IPS DF 6.9 (cell line): ENCODE results near the gene FIZ1.
A peak's percentile ranks its signal among the peaks of the same experiment; 100 is the strongest.

ENCODE experiments used
- DNase-seq: peaks from one replicate; pipeline ENCODE4 v3.0.0-alpha.2; 2013; ENCODE audit warnings: low read depth, low spot score
- H3K27ac ChIP-seq: one replicate; pipeline ENCODE4 v1.5.1; 2013; ENCODE audit warnings: low read length, control low read depth
- H3K27me3 ChIP-seq: 2 replicates; pipeline ENCODE4 v1.6.1; 2013; ENCODE audit warnings: mild to moderate bottlenecking, low read length; ENCODE audit not compliant: control insufficient read depth, insufficient read depth
- H3K36me3 ChIP-seq: 2 replicates; pipeline ENCODE4 v1.6.1; 2013; ENCODE audit warnings: low read length; ENCODE audit not compliant: control insufficient read depth, insufficient read depth
- H3K4me1 ChIP-seq: 2 replicates; pipeline ENCODE4 v1.6.1; 2013; ENCODE audit warnings: low read length; ENCODE audit not compliant: control insufficient read depth, insufficient read depth
- H3K4me3 ChIP-seq: 2 replicates; pipeline ENCODE4 v1.5.1; 2013; ENCODE audit warnings: mild to moderate bottlenecking, low read length
- H3K9me3 ChIP-seq: 2 replicates; pipeline ENCODE4 v1.6.1; 2013; ENCODE audit warnings: low read length, inconsistent platforms; ENCODE audit not compliant: control insufficient read depth, insufficient read depth
- WGBS: extraction: QIAGEN DNeasy Blood & Tissue Kit; methylation state at CpG from one replicate; pipeline ENCODE4 v1.1.7; 2013; ENCODE audit warnings: mixed read lengths, missing lambda C conversion rate; ENCODE audit not compliant: insufficient read length, insufficient coverage; 5-methylcytosine and 5-hydroxymethylcytosine counted together

The FIZ1 gene

DNA sequence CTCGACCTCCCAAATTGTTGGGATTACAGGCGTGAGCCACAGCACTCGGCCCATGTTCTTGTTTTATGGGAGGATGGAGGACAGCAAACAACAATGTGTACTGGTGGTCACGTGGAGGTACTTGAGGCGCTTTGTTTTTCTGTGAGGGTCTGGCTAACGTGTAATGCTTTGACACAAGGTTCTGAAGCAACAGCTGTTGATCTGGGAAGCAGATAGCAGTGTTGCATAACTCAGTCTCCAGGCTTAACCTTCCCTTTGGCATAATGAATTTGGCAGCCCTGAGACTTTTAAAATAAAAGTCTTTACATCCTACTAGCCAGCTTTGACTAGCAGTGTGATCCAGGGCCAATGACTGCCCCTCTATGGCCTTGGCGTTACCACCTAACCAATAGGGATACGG, 34.5 kb upstream of the FIZ1 start:
- Histone ChIP-seq H3K4me3 (no peak overlapping the region), H3K27ac (no peak overlapping the region), H3K9me3 (no peaks in the 10 kb centered on the region), H3K27me3 (no peaks in the 10 kb centered on the region), H3K36me3 (no peaks in the 10 kb centered on the region), H3K4me1 (peaks cover 2% of the 10 kb centered on the region; the same call in 1 of the 2 replicates)
- DNase-seq: no peak
- no CpG with 5 or more reads among the region's 8 CpGs for WGBS

DNA sequence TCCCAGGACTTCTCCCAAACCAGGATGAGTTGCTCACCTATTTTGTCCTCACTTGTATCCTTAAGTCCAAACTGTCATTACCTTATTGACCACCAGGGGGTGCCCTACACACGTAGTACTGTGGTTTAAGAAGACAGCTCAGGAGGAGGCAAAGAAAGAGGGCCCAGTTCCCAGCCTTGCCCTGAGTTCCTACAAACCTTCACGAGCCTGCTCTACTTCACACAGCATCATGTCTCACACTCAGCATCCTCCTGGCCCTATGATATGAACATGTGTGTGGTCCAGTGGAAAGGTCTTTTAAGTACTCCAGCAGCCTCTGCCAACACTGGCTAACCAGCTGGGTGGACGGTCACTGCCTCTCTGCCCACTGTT, 33.1 kb upstream of the FIZ1 start:
- no CpG with 5 or more reads among the region's 3 CpGs for WGBS
- peak; percentile 94 for DNase-seq
- H3K27me3 ChIP-seq: no peaks in the 10 kb centered on the region
- no peaks in the 10 kb centered on the region for H3K9me3 ChIP-seq
- no peak overlapping the region for H3K27ac ChIP-seq
- H3K4me3 ChIP-seq: no peak overlapping the region
- H3K36me3 ChIP-seq: no peaks in the 10 kb centered on the region
- H3K4me1 ChIP-seq: peaks cover 2% of the 10 kb centered on the region; the same call in 1 of the 2 replicates

- H3K27me3 ChIP-seq: no peaks in the 10 kb centered on the region
- no peak overlapping the region for H3K4me3 ChIP-seq
- H3K27ac ChIP-seq: no peak overlapping the region
- DNase-seq: no peak
- no peaks in the 10 kb centered on the region for H3K4me1 ChIP-seq
- H3K36me3 ChIP-seq: no peaks in the 10 kb centered on the region
- no CpG with 5 or more reads among the region's 11 CpGs for WGBS
- H3K9me3 ChIP-seq: no peaks in the 10 kb centered on the region
Measured at GRCh38 chr19:55626350-55626749, 27.0 kb upstream of the FIZ1 start.

DNA sequence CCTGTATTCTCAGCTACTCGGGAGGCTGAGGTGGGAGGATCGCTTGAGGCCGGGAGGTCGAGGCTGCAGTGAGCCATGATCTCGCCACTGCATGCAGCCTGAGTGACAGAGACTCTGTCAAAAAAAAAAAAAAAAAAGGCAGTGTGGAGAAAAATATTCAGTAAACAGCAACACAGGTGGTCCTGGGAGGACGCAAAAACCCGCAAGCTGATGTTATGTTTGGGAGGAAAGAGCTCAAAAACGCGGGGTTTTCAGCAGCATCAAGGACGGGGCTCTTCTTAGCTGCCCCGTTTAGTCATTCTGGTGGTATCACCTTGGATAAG, 25.6 kb upstream of the FIZ1 start:
- Histone ChIP-seq H3K27me3 (no peaks in the 10 kb centered on the region), H3K4me1 (no peaks in the 10 kb centered on the region), H3K36me3 (no peaks in the 10 kb centered on the region), H3K9me3 (no peaks in the 10 kb centered on the region), H3K4me3 (peak overlapping the region; percentile 28; the same call in 1 of the 2 replicates), H3K27ac (no peak overlapping the region)
- no peak for DNase-seq
- no CpG with 5 or more reads among the region's 11 CpGs for WGBS

GRCh38 chr19:55624109-55625003, 25.0 kb upstream of the FIZ1 start, which contains the start of gene ZNF784:
TSS of gene ZNF784 (minus strand) at chr19:55624566. CDS start at chr19:55624561, 5 bp downstream.
- Histone ChIP-seq H3K27ac (no peak within 1 kb of the TSS), H3K4me3 (peak within 1 kb of the TSS; percentile 99), H3K36me3 (no peaks in the 10 kb centered on the region), H3K9me3 (no peaks in the 10 kb centered on the region), H3K4me1 (no peaks in the 10 kb centered on the region), H3K27me3 (no peaks in the 10 kb centered on the region)
- DNase-seq: no peak
- WGBS: no CpG with 5 or more reads among the region's 56 CpGs

DNA sequence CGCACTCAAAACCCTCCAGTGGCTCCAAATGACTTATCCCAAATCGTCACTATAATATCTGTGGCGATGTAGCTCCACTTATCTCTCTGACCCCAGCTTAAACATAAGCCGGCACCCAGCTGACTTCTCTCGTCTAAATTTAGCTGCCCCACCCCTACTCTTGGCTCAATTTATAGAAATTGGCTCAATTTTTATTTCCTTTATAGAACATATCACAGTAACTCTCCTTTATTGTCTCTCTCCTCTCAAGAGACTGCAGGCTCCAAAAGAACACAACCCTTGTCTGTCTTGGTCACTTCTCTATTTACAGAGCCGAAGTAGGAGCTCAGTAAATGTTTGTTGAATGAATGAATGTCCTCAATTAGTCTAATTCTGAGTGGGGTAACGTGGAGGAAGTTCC, 24.2 kb upstream of the FIZ1 start:
- no peak overlapping the region; the same call in 1 of the 2 replicates for H3K4me3 ChIP-seq
- no peaks in the 10 kb centered on the region for H3K27me3 ChIP-seq
- WGBS: no CpG with 5 or more reads among the region's 7 CpGs
- H3K36me3 ChIP-seq: no peaks in the 10 kb centered on the region
- no peak overlapping the region for H3K27ac ChIP-seq
- DNase-seq: no peak
- no peaks in the 10 kb centered on the region for H3K4me1 ChIP-seq
- H3K9me3 ChIP-seq: no peaks in the 10 kb centered on the region

DNA sequence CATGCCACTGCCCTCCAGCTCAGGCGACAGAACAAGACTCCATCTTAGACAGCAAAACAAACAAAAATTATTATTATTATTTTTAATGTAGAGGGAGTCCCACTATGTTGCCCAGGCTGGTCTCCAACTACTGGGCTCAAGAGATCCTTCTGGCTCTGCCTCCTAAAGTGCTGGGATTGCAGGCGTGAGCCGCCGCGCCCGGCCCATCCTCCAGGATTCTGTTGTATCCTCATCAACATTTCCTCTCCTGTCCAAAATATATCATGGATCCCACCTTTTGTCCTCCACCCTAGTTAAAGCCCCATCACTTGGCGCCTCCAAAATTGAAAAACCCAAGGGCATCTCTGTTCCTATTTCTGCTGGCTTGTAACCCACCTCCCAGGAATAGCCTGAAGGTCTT, 23.8 kb upstream of the FIZ1 start:
- DNase-seq: no peak
- H3K4me1 ChIP-seq: no peaks in the 10 kb centered on the region
- H3K27me3 ChIP-seq: no peaks in the 10 kb centered on the region
- no peak overlapping the region for H3K27ac ChIP-seq
- H3K9me3 ChIP-seq: no peaks in the 10 kb centered on the region
- no peak overlapping the region for H3K4me3 ChIP-seq
- no peaks in the 10 kb centered on the region for H3K36me3 ChIP-seq
- no CpG with 5 or more reads among the region's 7 CpGs for WGBS

DNA sequence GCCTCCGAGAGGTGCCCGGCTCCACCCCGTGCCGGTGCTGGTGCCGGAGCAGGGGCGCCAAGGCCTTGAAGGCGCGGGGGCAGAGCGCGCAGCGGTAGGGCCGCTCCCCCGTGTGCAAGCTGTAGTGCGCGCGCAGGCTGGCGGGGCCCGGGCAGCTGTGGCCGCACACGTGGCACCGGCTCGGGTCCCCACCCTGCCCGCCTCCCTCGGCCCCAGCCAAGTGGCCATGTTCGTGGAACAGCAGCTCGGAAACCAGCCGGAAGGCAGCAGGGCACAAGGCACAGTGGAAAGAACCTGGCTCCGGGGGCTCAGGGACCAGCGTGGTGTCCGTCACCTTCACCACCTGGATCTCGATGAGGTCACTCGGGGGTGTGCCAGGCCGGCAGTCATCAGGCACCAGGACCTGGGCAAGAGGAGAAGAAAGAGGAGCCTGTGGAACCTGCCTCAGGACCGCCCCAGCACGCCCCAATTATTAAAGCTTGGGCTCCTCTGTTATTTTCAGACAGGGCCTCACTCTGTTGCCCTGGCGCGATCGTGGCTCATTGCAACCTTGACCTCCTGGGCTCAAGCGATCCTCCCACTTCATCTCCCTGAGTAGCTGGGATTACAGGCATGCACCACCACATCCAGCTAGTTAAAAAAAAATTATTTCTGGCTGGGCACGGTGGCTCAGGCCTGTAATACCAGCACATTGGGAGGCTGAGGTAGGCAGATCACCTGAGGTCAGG, 23.1 kb upstream of the FIZ1 start:
- Histone ChIP-seq H3K9me3 (no peaks in the 10 kb centered on the region), H3K27me3 (no peaks in the 10 kb centered on the region), H3K36me3 (no peaks in the 10 kb centered on the region; the same call in 1 of the 2 replicates), H3K4me1 (no peaks in the 10 kb centered on the region), H3K27ac (no peak overlapping the region), H3K4me3 (no peak overlapping the region)
- DNase-seq: no peak
- WGBS: no CpG with 5 or more reads among the region's 40 CpGs

DNA sequence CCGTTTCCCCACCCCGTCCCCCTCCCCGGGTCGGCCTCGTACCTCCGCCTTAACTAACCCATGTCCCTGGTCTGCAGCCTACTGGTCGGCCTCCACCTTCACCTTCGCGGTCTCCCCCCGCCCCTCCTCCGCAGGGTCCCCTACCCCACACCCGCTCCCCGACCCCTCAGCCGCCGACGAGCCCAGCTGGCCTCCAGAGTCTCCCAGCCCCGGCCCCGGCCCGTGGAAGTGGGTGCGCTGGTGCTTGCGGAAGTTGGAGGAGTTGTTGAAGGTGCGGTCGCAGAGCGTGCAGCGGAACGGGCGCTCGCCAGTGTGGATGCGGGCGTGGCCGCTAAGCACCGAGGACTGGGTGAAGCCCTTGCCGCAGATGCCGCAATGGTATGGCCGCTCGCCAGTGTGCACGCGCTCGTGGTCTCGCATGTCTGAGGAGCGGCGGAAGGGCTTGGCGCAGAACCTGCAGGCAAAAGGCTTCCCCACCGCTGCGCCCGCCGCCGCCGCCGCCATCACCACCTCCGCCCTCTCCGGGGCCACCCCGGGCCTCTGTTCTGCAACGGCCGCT, 22.4 kb upstream of the FIZ1 start:
- no peak overlapping the region for H3K4me3 ChIP-seq
- WGBS: no CpG with 5 or more reads among the region's 55 CpGs
- H3K9me3 ChIP-seq: no peaks in the 10 kb centered on the region
- H3K36me3 ChIP-seq: peaks cover 1% of the 10 kb centered on the region
- no peaks in the 10 kb centered on the region for H3K4me1 ChIP-seq
- H3K27me3 ChIP-seq: no peaks in the 10 kb centered on the region
- DNase-seq: no peak
- no peak overlapping the region for H3K27ac ChIP-seq

GRCh38 chr19:55621205-55621672, 21.9 kb upstream of the FIZ1 start:
- H3K9me3 ChIP-seq: no peaks in the 10 kb centered on the region
- no peak overlapping the region for H3K27ac ChIP-seq
- DNase-seq: no peak
- WGBS: no CpG with 5 or more reads among the region's 9 CpGs
- no peaks in the 10 kb centered on the region for H3K4me1 ChIP-seq
- H3K4me3 ChIP-seq: no peak overlapping the region
- peaks cover 6% of the 10 kb centered on the region for H3K36me3 ChIP-seq
- H3K27me3 ChIP-seq: no peaks in the 10 kb centered on the region
